ENCODE measurements around the gene SPTLC1.

SPTLC1 gene

DNA sequence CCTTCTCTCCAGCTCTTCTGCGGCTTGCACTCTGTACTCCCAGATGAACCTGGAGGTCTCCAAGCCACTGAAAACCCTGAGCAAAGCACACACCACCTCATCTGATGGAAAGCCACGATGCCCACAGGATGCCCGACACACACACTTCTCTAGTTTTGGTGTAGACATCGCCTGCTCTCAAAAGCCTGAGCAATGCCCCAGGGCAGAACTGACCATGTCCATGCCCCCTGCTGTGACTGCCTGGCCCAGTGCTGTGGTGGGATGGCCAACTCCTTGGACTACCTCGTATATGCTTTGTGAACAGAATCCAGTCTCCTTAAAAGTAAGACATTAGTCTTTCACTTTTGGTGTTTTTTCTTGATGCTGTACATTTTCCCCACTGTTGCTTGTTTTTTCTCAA, 81.2 kb downstream of the SPTLC1 start:
- H2AFZ ChIP-seq: no peak overlapping the region
- H3K27ac ChIP-seq: no peak overlapping the region
- H3K79me2 ChIP-seq: no peaks in the 10 kb centered on the region
- no peaks in the 10 kb centered on the region for H3K9me3 ChIP-seq (ENCODE audit: control insufficient read depth, low read length)
- H3K27me3 ChIP-seq (ENCODE audit: control insufficient read depth, insufficient read depth, low read length): no peaks in the 10 kb centered on the region
- no peak overlapping the region for H3K4me2 ChIP-seq (ENCODE audit: low read length)
- TF ChIP-seq, protein P1, sequence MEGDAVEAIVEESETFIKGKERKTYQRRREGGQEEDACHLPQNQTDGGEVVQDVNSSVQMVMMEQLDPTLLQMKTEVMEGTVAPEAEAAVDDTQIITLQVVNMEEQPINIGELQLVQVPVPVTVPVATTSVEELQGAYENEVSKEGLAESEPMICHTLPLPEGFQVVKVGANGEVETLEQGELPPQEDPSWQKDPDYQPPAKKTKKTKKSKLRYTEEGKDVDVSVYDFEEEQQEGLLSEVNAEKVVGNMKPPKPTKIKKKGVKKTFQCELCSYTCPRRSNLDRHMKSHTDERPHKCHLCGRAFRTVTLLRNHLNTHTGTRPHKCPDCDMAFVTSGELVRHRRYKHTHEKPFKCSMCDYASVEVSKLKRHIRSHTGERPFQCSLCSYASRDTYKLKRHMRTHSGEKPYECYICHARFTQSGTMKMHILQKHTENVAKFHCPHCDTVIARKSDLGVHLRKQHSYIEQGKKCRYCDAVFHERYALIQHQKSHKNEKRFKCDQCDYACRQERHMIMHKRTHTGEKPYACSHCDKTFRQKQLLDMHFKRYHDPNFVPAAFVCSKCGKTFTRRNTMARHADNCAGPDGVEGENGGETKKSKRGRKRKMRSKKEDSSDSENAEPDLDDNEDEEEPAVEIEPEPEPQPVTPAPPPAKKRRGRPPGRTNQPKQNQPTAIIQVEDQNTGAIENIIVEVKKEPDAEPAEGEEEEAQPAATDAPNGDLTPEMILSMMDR (IDR thresholded peaks at IDR 0.05): no peak
- no peak overlapping the region for H3K4me3 ChIP-seq (ENCODE audit: low read depth, low read length)
- no peaks in the 10 kb centered on the region for H3K36me3 ChIP-seq (ENCODE audit: control insufficient read depth, insufficient read depth, low read length)
- H3K4me1 ChIP-seq: no peaks in the 10 kb centered on the region
- H3K9ac ChIP-seq: no peak overlapping the region

DNA sequence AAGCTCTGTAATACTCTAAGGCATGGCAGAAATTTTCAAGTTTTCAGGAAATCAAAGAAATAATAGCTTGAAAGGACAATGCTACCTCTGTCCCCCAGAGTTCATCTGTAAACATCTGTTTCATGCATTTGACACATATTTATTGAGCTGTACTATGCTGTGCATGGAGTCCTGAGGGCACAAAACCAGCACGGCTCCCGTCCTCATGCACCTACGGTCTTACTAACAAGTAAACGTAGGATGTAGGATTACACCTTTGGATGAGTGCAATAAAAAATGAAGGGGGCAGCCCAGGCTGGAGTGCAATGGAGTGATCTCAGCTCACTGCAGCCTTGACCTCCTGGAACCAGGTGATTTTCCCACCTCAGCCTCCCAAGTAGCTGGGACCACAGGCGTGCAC, 81.9 kb downstream of the SPTLC1 start:
- Histone ChIP-seq H3K4me1 (no peaks in the 10 kb centered on the region), H3K9me3 (ENCODE audit: control insufficient read depth, low read length) (no peaks in the 10 kb centered on the region), H3K4me3 (ENCODE audit: low read depth, low read length) (no peak overlapping the region), H3K27ac (no peak overlapping the region), H3K79me2 (no peaks in the 10 kb centered on the region), H2AFZ (no peak overlapping the region), H3K27me3 (ENCODE audit: control insufficient read depth, insufficient read depth, low read length) (no peaks in the 10 kb centered on the region), H3K4me2 (ENCODE audit: low read length) (no peak overlapping the region), H3K36me3 (ENCODE audit: control insufficient read depth, insufficient read depth, low read length) (no peaks in the 10 kb centered on the region), H3K9ac (no peak overlapping the region)
- TF ChIP-seq, protein P1 (IDR thresholded peaks at IDR 0.05): no peak

DNA sequence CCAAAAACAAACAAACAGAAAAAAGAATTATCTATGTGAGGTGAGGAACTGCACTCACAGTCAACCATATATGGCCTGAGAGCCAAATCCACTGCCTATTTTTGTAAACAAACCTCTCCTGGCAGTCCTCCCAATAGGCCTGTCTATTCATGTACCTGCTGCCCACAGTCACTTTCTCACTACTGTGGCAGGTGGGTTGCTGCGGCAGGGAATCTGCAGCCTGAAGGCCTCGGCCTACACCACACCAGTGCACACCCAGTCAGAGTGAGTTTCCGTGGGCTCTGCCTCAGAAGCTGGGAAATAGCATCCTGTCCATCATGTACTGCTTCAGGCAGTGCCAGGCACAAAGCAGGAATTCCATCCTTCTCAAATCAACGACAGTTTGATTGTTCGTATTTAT, 82.3 kb downstream of the SPTLC1 start:
- TF ChIP-seq, protein P1 (IDR thresholded peaks at IDR 0.05): no peak
- Histone ChIP-seq H3K9ac (no peak overlapping the region), H3K4me3 (ENCODE audit: low read depth, low read length) (no peak overlapping the region), H3K4me1 (no peaks in the 10 kb centered on the region), H3K36me3 (ENCODE audit: control insufficient read depth, insufficient read depth, low read length) (no peaks in the 10 kb centered on the region), H3K79me2 (no peaks in the 10 kb centered on the region), H2AFZ (no peak overlapping the region), H3K27ac (no peak overlapping the region), H3K9me3 (ENCODE audit: control insufficient read depth, low read length) (no peaks in the 10 kb centered on the region), H3K4me2 (ENCODE audit: low read length) (no peak overlapping the region), H3K27me3 (ENCODE audit: control insufficient read depth, insufficient read depth, low read length) (no peaks in the 10 kb centered on the region)

DNA sequence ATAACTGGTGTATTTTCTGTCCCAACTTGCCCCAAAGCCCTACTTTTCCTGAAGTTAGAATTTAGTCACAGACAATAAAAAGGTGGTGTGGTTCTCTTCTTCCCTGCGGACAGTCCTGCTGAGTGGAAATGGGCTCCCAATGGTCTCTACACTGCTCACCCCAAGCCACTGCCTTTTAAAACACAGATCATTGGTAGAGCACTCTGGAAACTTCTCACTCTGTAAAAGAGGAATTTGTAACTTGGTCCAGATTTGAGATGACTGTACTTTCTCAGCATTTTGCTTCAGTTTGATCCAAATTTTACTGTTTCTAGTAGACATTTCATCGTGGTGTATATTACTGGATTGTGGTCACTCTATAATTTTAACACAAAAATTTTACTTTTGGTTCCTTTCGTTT, 84.8 kb downstream of the SPTLC1 start:
- Histone ChIP-seq H3K4me2 (ENCODE audit: low read length) (no peak overlapping the region), H3K27ac (no peak overlapping the region), H3K36me3 (ENCODE audit: control insufficient read depth, insufficient read depth, low read length) (no peaks in the 10 kb centered on the region), H3K9me3 (ENCODE audit: control insufficient read depth, low read length) (no peaks in the 10 kb centered on the region), H3K9ac (no peak overlapping the region), H3K27me3 (ENCODE audit: control insufficient read depth, insufficient read depth, low read length) (no peaks in the 10 kb centered on the region), H3K4me3 (ENCODE audit: low read depth, low read length) (no peak overlapping the region), H3K79me2 (no peaks in the 10 kb centered on the region), H3K4me1 (no peaks in the 10 kb centered on the region), H2AFZ (no peak overlapping the region)
- TF ChIP-seq, protein P1 (IDR thresholded peaks at IDR 0.05): no peak

DNA sequence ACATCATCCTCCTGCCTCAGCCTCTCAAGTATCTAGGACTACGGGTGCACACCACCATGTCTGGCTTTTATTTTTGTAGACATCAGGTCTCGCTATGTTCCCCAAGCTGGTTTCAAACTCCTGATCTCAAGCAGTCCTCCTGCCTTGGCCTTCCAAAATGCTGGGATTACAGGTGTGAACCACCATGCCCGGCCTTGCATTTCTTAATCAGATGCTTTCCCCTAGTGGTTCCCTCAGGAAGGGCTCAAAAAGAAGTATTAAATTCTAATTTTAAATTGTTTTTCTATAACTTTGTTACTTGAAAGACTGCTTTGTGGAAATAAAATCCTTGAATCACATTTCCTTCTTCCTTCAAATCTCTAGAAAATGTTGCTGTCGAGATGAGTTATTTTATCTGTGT, 85.7 kb downstream of the SPTLC1 start:
- TF ChIP-seq, protein P1 (IDR thresholded peaks at IDR 0.05): no peak
- H3K4me1 ChIP-seq: no peaks in the 10 kb centered on the region
- no peaks in the 10 kb centered on the region for H3K36me3 ChIP-seq (ENCODE audit: control insufficient read depth, insufficient read depth, low read length)
- no peak overlapping the region for H3K27ac ChIP-seq
- H2AFZ ChIP-seq: no peak overlapping the region
- H3K27me3 ChIP-seq (ENCODE audit: control insufficient read depth, insufficient read depth, low read length): no peaks in the 10 kb centered on the region
- no peak overlapping the region for H3K9ac ChIP-seq
- H3K79me2 ChIP-seq: no peaks in the 10 kb centered on the region
- no peaks in the 10 kb centered on the region for H3K9me3 ChIP-seq (ENCODE audit: control insufficient read depth, low read length)
- no peak overlapping the region for H3K4me3 ChIP-seq (ENCODE audit: low read depth, low read length)
- H3K4me2 ChIP-seq (ENCODE audit: low read length): no peak overlapping the region
